PC-9 (cell line): Measurements from ENCODE around the gene CD6.

Experiments
- CTCF ChIP-seq: fragments of 200-600 bp; sonication (generic); conservative IDR thresholded peaks from 2 replicates; pipeline ENCODE4 v1.6.1; 2017; ENCODE audit warnings: mixed run types, antibody characterized with exemption, mild to moderate bottlenecking, moderate library complexity
- EZH2 ChIP-seq: fragments of 200-600 bp; sonication (generic); IDR thresholded peaks from 2 replicates; pipeline ENCODE4 v1.8.0; 2017; ENCODE audit warnings: antibody characterized with exemption, low read depth

GRCh38 chr11:60964801-60965200 lies 6.7 kb upstream of the CD6 start:
- TF ChIP-seq CTCF (no peak), EZH2 (no peak)
